ENCODE results near the gene USP53.

DNA sequence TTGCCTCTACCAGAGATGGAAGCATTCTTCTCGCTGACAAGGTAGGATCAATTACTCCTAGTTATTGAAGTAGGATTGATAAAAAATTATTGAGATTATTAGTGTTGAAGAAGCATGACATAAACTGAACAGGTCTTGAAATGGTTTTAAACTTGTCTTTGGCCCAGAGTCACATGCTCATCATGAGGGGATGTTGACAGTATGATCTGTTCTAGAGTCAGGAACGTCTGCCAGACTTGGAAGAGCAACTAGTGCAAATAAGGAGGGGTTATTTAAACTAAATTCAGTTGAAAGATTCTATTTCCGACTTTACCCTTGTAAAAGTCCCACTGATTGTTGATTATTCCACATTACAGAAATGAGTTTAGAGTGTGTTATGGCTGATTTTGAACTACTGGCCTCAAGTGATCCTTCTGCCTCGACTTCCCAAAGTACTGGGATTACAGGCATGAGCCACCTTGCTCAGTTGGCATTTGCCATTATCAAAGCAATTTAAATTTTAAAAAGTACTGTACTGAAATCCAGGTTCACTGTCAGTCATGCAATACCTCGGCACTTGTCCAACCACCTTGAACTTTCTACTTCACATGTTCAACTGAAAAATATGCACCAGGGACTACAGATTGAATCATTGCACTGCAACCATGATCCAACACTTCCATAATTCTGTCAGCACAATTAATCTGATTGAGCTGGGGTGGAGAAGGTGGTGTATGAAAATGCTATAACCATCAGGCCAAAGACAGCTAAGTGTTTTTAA, 89.7 kb downstream of the USP53 start:
- TF ChIP-seq POLR2AphosphoS5 (IDR thresholded peaks at IDR 0.05; ENCODE audit: borderline replicate concordance, low read depth, low read length), result no peak
- no peak for TF ChIP-seq EZH2 (IDR thresholded peaks at IDR 0.05)
- TF ChIP-seq FOXP2 (optimal IDR thresholded peaks at IDR 0.05; ENCODE audit: control extremely low read depth, extremely low read length, insufficient read depth), result no peak

Data from SK-N-MC (cell line).